Stomach (tissue), 9 donors: ENCODE data around the gene MAPK8IP2. TPM values are rescaled to one million over a fixed set of nuclear protein-coding genes. Genes with fewer than 3 reads are reported as not detected.
"Not testable (repeated sequence)": the region's sequence is repeated elsewhere in the genome, so short reads cannot be mapped to it uniquely, and the experiment has no call there.

ENCODE experiments used
- DNase-seq, 2 donors: peaks; one replicate each; pipeline versions ENCODE4 v3.0.0 to v3.0.0-alpha.2; 2013 to 2019
- H3K27ac ChIP-seq, 5 donors: fragments of 200-600 bp in 4 of 5; sonication (generic) in 4 of 5; one replicate each; pipeline ENCODE4 v1.5.1; 2013 to 2019; ENCODE audit warnings: mild to moderate bottlenecking in 1 of 5, moderate library complexity in 1 of 5
- H3K27me3 ChIP-seq, 3 donors: fragments of 200-600 bp; sonication (generic); one replicate each; pipeline ENCODE4 v1.5.1; 2017 to 2019; ENCODE audit warnings: mixed run types in 1 of 3
- H3K36me3 ChIP-seq, 4 donors: fragments of 200-600 bp; sonication (generic); 1 replicate in 3 of 4; 2 replicates in 1 of 4; pipeline ENCODE4 v1.5.1; 2016 to 2019
- H3K4me1 ChIP-seq, 4 donors: fragments of 200-600 bp; sonication (generic); one replicate each; pipeline ENCODE4 v1.5.1; 2016 to 2019
- H3K4me3 ChIP-seq, 4 donors: fragments of 200-600 bp; sonication (generic) in 3 of 4; one replicate each; pipeline ENCODE4 v1.5.1; 2016 to 2019; ENCODE audit warnings: mild to moderate bottlenecking in 1 of 4
- H3K9me3 ChIP-seq, 4 donors: fragments of 200-600 bp; sonication (generic); one replicate each; pipeline ENCODE4 v1.5.1; 2016 to 2019
- EP300 ChIP-seq: sonication (generic); formaldehyde crosslinking; IDR thresholded peaks from one replicate; pipeline ENCODE4 v1.6.1; 2017; ENCODE audit warnings: antibody characterized with exemption
- POLR2A ChIP-seq, 4 donors: fragments of 450-650 bp; IDR thresholded peaks; one replicate each; pipeline ENCODE4 v1.6.1; 2016; ENCODE audit warnings: antibody characterized with exemption in 4 of 4, control low read depth in 2 of 4, mild to moderate bottlenecking in 1 of 4, moderate library complexity in 1 of 4
- POLR2AphosphoS5 ChIP-seq, 3 donors: sonication (generic); formaldehyde crosslinking; IDR thresholded peaks; one replicate each; pipeline ENCODE4 v1.6.1; 2016; ENCODE audit warnings: antibody characterized with exemption in 3 of 3
- WGBS, 5 donors: extraction: QIAGEN DNeasy Blood & Tissue Kit in 3 of 5; methylation state at CpG; one replicate each; pipeline versions ENCODE4 v1.1.5 to v1.1.7; 2013 to 2018; 5-methylcytosine and 5-hydroxymethylcytosine counted together
- intact Hi-C: fragments of 100-400 bp; cut with DNase I; formaldehyde crosslinking; loops from one replicate; pipeline ENCODE4 v1.15.1; 2023; ENCODE audit warnings: low total_unique reads
- polyA plus RNA-seq, 3 donors: library from polyadenylated mRNA; stranded (reverse); fragments of 200-250 nt; gene quantifications; one replicate each; pipeline ENCODE4 v1.2.3, GENCODE V29; 2013
- total RNA-seq, 5 donors: library from RNA; depleted of rRNA; stranded (reverse); fragments of >200 nt; gene quantifications; one replicate each; pipeline versions ENCODE4 v1.1.0 to v1.2.3, GENCODE V29; 2014 to 2016
- TF ChIP-seq, protein P1 (sequence below), 7 experiments: fragments of 450-650 bp in 4 of 7; fragments of 200-600 bp in 3 of 7; sonication (generic) in 3 of 7; IDR thresholded peaks; one replicate each; pipeline ENCODE4 v1.5.1; 2016 to 2019; ENCODE audit warnings: antibody characterized with exemption in 7 of 7, control low read depth in 2 of 7, mild to moderate bottlenecking in 1 of 7
- donor health status: healthy with polysubstance abuse.
- donor health status: Bipolar disorder and iron deficiency.
- donor health status: healthy.

The MAPK8IP2 gene
- total and polyA plus RNA-seq, 8 donors = 0.43 to 5.8 (median 0.85) TPM

- no peak overlapping the region for H3K4me3 ChIP-seq
- WGBS, 5 donors = 63 to 70% (median 67%) methylated on average over 6 of the region's 6 CpGs
- peaks cover 0 to 11% (median 3%) of the 10 kb centered on the region in 4 donors for H3K4me1 ChIP-seq
- no peaks in the 10 kb centered on the region for H3K36me3 ChIP-seq
- H3K27me3 ChIP-seq = peaks cover 0 to 97% (median 19%) of the 10 kb centered on the region in 3 donors
- H3K27ac ChIP-seq = no peak overlapping the region
- no peak for DNase-seq
- intact Hi-C loops = no loop called here
- H3K9me3 ChIP-seq = no peaks in the 10 kb centered on the region
- TF ChIP-seq, protein P1, sequence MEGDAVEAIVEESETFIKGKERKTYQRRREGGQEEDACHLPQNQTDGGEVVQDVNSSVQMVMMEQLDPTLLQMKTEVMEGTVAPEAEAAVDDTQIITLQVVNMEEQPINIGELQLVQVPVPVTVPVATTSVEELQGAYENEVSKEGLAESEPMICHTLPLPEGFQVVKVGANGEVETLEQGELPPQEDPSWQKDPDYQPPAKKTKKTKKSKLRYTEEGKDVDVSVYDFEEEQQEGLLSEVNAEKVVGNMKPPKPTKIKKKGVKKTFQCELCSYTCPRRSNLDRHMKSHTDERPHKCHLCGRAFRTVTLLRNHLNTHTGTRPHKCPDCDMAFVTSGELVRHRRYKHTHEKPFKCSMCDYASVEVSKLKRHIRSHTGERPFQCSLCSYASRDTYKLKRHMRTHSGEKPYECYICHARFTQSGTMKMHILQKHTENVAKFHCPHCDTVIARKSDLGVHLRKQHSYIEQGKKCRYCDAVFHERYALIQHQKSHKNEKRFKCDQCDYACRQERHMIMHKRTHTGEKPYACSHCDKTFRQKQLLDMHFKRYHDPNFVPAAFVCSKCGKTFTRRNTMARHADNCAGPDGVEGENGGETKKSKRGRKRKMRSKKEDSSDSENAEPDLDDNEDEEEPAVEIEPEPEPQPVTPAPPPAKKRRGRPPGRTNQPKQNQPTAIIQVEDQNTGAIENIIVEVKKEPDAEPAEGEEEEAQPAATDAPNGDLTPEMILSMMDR (IDR thresholded peaks at IDR 0.05) = no peak
- TF ChIP-seq POLR2A (IDR thresholded peaks at IDR 0.05) = no peak
- no peak for TF ChIP-seq POLR2AphosphoS5 (IDR thresholded peaks at IDR 0.05)
Measured at GRCh38 chr22:50607659-50608020, 7.0 kb downstream of the MAPK8IP2 start.

- DNase-seq, H3K4me3 ChIP-seq, H3K27ac ChIP-seq, H3K9me3 ChIP-seq, H3K36me3 ChIP-seq, intact Hi-C loops: not testable (repeated sequence)
- H3K4me1 ChIP-seq = peaks cover 4 to 17% (median 8%) of the 10 kb centered on the region in 4 donors
- WGBS, 5 donors = 77 to 88% (median 83%) methylated on average over 36 to 39 of the region's 39 CpGs
- H3K27me3 ChIP-seq = peaks cover 0 to 97% (median 15%) of the 10 kb centered on the region in 3 donors
Measured at GRCh38 chr22:50608058-50608840, 7.7 kb downstream of the MAPK8IP2 start.

GRCh38 chr22:50608996-50609395 lies 8.4 kb downstream of the MAPK8IP2 start:
- DNase-seq = no peak
- no peaks in the 10 kb centered on the region for H3K36me3 ChIP-seq
- no peak overlapping the region for H3K4me3 ChIP-seq
- H3K9me3 ChIP-seq = no peaks in the 10 kb centered on the region
- 85 to 93% (median 88%) methylated on average over 10 of the region's 10 CpGs for WGBS, 5 donors
- TF ChIP-seq POLR2A (IDR thresholded peaks at IDR 0.05) (no peak), EP300 (no peak), POLR2AphosphoS5 (IDR thresholded peaks at IDR 0.05) (no peak)
- TF ChIP-seq, protein P1 (IDR thresholded peaks at IDR 0.05) = no peak
- no peak overlapping the region for H3K27ac ChIP-seq
- H3K4me1 ChIP-seq = peaks cover 6 to 15% (median 11%) of the 10 kb centered on the region in 4 donors
- peaks cover 0 to 94% (median 8%) of the 10 kb centered on the region in 3 donors for H3K27me3 ChIP-seq
- intact Hi-C loops = no loop called here

- 82 to 86% (median 83%) methylated on average over 9 to 12 of the region's 12 CpGs for WGBS, 5 donors
- intact Hi-C loops = no loop called here
Measured at GRCh38 chr22:50609599-50609998, 9.0 kb downstream of the MAPK8IP2 start.

More at GRCh38 chr22:50609599-50609998, 9.0 kb downstream of the MAPK8IP2 start:
- Histone ChIP-seq H3K27me3 (peaks cover 0 to 88% (median 5%) of the 10 kb centered on the region in 3 donors), H3K9me3 (no peaks in the 10 kb centered on the region), H3K36me3 (no peaks in the 10 kb centered on the region), H3K4me3 (no peak overlapping the region), H3K4me1 (peaks cover 6 to 15% (median 11%) of the 10 kb centered on the region in 4 donors), H3K27ac (no peak overlapping the region)
- TF ChIP-seq, protein P1 (IDR thresholded peaks at IDR 0.05) = no peak
- TF ChIP-seq POLR2A (IDR thresholded peaks at IDR 0.05) = no peak
- no peak for TF ChIP-seq POLR2AphosphoS5 (IDR thresholded peaks at IDR 0.05)
- TF ChIP-seq EP300 = no peak
- DNase-seq = no peak
